Activated CD8-positive, alpha-beta memory T cell treated with anti-CD3 and anti-CD28 coated beads, Interleukin-2, amount 10 ng/mL, durations not matched to agents 7 days and 5 days (primary cell): Measurements from ENCODE around the gene FGFR3. TPM values are rescaled to one million over a fixed set of nuclear protein-coding genes. Genes with fewer than 3 reads are reported as not detected.

ENCODE experiments used
- total RNA-seq, 2 experiments: library from RNA; stranded (reverse); gene quantifications; one replicate each; pipeline ENCODE4 v1.2.3, GENCODE V29; 2021

Gene FGFR3
- total RNA-seq, 2 experiments from 2014 or later = 0.15 to 0.21 TPM

Other genes with a start within 250 kb of the FGFR3 start
- gene FAM53A, start 109.0 kb upstream of the FGFR3 start, total RNA-seq = 1 to 10 TPM in 1 of 2 experiments, under 1 TPM in 1; 0.23 to 1.6 TPM
- gene SLBP, start 81.0 kb upstream of the FGFR3 start, total RNA-seq = 100 to 1,000 TPM; 133 to 137 TPM
- 10 to 100 TPM; 22.5 to 24.7 TPM for gene TMEM129, start 72.0 kb upstream of the FGFR3 start, total RNA-seq
- gene TACC3, start 71.8 kb upstream of the FGFR3 start, total RNA-seq = 100 to 1,000 TPM; 246 to 315 TPM
- 10 to 100 TPM; 51.1 to 73.7 TPM for gene LETM1, start 62.9 kb downstream of the FGFR3 start, total RNA-seq
- gene NSD2, start 78.1 kb downstream of the FGFR3 start, total RNA-seq = 100 to 1,000 TPM; 263 to 367 TPM
- gene NELFA, start 215.7 kb downstream of the FGFR3 start, total RNA-seq = 10 to 100 TPM; 40.1 to 42.6 TPM